HEK293T (cell line): ENCODE results near the gene INCA1.

Experiments used
- CTCF ChIA-PET: fragments of 350-600 bp; formaldehyde crosslinking; extraction: SDS; loops from one replicate; lab custom pipeline; 2021; ENCODE audit warnings: antibody characterized with exemption, inconsistent platforms; lab: Yijun Ruan, JAX
- POLR2A ChIA-PET: fragments of 350-600 bp; formaldehyde crosslinking; extraction: SDS; loops from one replicate; lab custom pipeline; 2020; ENCODE audit warnings: antibody characterized with exemption, inconsistent platforms; lab: Yijun Ruan, JAX
- DNase-seq: peaks from one replicate; pipeline ENCODE4 v3.0.0; 2012; ENCODE audit warnings: mixed read lengths; ENCODE audit errors: extremely low spot score
- ARNT ChIP-seq: fragments of 450-650 bp; IDR thresholded peaks from 2 replicates; pipeline ENCODE4 v1.6.1; 2017; ENCODE audit warnings: mild to moderate bottlenecking
- BHLHE40 ChIP-seq: fragments of 450-650 bp; IDR thresholded peaks from 2 replicates; pipeline ENCODE4 v1.6.1; 2016; ENCODE audit warnings: mild to moderate bottlenecking, moderate library complexity, borderline replicate concordance
- CTBP1 ChIP-seq: fragments of 450-650 bp; IDR thresholded peaks from 2 replicates; pipeline ENCODE4 v1.6.1; 2016; ENCODE audit warnings: borderline replicate concordance
- ELF4 ChIP-seq: fragments of 450-650 bp; IDR thresholded peaks from 2 replicates; pipeline ENCODE4 v1.6.1; 2017; ENCODE audit warnings: antibody characterized with exemption
- FOXA1 ChIP-seq: fragments of 450-650 bp; IDR thresholded peaks from 2 replicates; pipeline ENCODE4 v1.6.1; 2016; ENCODE audit warnings: mild to moderate bottlenecking
- FOXK2 ChIP-seq: fragments of 450-650 bp; IDR thresholded peaks from 2 replicates; pipeline ENCODE4 v1.6.1; 2016; ENCODE audit warnings: mild to moderate bottlenecking
- FOXM1 ChIP-seq: fragments of 450-650 bp; IDR thresholded peaks from 2 replicates; pipeline ENCODE4 v1.6.1; 2017; ENCODE audit warnings: mild to moderate bottlenecking, borderline replicate concordance
- HDGF ChIP-seq: fragments of 450-650 bp; IDR thresholded peaks from 2 replicates; pipeline ENCODE4 v1.6.1; 2017; ENCODE audit warnings: antibody characterized with exemption, borderline replicate concordance
- L3MBTL2 ChIP-seq: fragments of 450-650 bp; conservative IDR thresholded peaks from 2 replicates; pipeline ENCODE4 v1.6.1; 2016; ENCODE audit warnings: mild to moderate bottlenecking
- LEF1 ChIP-seq: fragments of 450-650 bp; IDR thresholded peaks from 2 replicates; pipeline ENCODE4 v1.6.1; 2017; ENCODE audit warnings: mild to moderate bottlenecking, borderline replicate concordance
- NFRKB ChIP-seq: fragments of 450-650 bp; IDR thresholded peaks from 2 replicates; pipeline ENCODE4 v1.6.1; 2016; ENCODE audit warnings: mild to moderate bottlenecking, moderate library complexity
- SP1 ChIP-seq: fragments of 450-650 bp; IDR thresholded peaks from 2 replicates; pipeline ENCODE4 v1.6.1; 2017
- SUZ12 ChIP-seq: fragments of 450-650 bp; IDR thresholded peaks from 2 replicates; pipeline ENCODE4 v1.6.1; 2016; ENCODE audit warnings: mild to moderate bottlenecking
- TARDBP ChIP-seq: fragments of 450-650 bp; IDR thresholded peaks from 2 replicates; pipeline ENCODE4 v1.6.1; 2016
- ZNF384 ChIP-seq: fragments of 450-650 bp; IDR thresholded peaks from 2 replicates; pipeline ENCODE4 v1.6.1; 2016
- TF ChIP-seq, protein P1 (sequence below): fragments of 450-650 bp; IDR thresholded peaks from 2 replicates; pipeline ENCODE4 v1.6.1; 2016

Gene INCA1

DNA sequence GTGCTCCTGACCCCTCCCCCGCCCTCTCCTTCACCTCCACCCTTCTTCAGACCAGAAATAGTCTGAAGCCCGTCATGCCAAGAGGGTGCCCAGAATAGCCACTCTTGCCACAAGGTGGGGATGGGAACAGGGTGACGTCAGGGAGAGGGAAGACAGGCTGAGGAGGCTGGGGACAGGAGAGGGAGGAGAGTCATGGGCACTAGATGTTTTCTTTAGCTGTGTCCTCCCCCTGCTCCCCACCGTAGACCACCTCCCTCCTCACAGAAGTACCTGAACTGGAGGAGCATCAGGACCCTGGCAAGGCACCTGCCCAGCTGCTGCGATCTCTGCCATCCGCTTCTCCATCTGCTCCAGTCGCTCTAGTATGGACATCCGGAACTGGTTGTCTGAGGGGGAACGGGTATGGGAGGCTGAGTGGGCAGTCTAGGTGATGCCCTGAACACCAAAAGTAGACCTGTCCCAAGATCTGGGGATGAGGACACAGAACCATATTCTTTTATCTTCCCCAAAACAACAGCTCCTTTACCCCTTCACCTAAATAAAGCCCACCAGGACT lies 23.1 kb downstream of the INCA1 start:
- ChIA-PET CTCF (no interaction called here), POLR2A (interaction anchor here (0.7 to 2.7 kb wide), 3 partner anchors 13 to 65 kb away, joined by 3 to 9 read pairs (median 4); partner anchors contain the start of genes RNF167 and SLC25A11)
- no peak for DNase-seq
- TF ChIP-seq ELF4 (no peak), LEF1 (no peak), FOXK2 (no peak), CTBP1 (no peak), BHLHE40 (no peak), FOXM1 (no peak), ARNT (no peak), L3MBTL2 (no peak)

DNA sequence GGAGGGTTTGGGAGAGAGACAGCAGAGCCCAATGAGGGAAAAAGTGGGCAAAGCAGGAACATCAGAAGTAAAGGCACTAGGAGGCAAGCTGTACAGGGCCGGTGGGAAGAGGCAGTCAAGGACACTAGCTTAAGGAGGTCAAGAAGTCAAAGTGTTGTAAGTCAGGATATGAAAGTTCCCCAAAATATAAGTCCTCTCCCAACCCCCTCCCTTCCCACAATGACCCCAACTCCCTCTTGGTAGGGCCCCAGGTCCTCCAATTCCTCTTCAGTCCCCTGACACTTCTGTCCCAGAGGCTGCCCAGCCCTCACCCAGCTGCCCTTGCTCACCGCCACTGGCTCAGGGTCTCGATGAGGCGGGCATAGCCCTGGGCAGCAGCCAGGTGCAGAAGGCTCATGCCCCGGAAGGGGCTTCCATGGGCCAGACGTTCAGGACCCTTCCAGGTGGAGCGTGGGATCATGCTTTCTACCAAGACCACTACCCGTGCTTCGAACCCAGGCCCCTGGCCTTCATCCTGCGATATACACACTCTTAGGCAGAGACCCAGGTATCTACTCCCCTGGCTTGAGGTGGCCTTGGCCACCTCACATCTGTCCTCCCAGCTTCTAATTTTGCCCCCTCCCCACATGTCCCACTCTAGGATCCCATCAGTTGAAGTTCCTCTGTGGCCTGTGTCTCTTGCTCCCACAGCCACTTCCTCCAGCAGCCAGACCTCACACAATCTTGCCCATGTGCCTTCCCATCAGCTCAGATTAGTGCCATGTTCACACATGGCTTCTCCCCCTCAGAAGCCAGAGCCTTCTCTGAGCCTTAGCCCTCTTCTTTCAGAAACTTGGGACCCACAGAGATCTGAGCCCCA lies 23.8 kb downstream of the INCA1 start:
- POLR2A ChIA-PET: interaction anchor here (0.7 to 2.7 kb wide), 6 partner anchors 13 to 135 kb away, joined by 3 to 9 read pairs (median 4); partner anchors contain the start of genes CAMTA2, RNF167 and SLC25A11
- CTCF ChIA-PET: no interaction called here

DNA sequence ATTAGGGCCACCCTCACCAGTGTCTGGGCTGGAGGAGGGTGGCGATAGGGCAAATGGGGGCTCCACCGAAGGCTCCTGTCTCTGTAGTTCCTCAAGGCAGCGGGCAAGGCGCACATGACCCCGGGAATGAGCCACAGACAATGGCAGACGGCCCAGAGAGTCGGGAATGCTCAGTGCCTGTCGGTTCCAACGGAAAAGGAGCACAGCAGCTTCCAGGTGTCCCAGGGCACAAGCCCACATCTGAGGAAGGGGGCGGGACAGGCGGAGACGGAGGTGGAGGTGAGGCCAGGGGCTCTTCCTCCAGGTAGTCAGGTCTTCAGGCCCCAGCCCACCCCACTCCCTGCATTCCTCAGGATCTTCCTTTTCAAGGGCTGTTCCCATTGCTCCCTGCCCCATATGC lies 24.6 kb downstream of the INCA1 start:
- TF ChIP-seq NFRKB (no peak), LEF1 (no peak), ELF4 (no peak), FOXM1 (no peak), ZNF384 (no peak), CTBP1 (no peak), SUZ12 (no peak), L3MBTL2 (no peak), HDGF (no peak), SP1 (no peak), TARDBP (no peak), FOXA1 (no peak), ARNT (no peak), BHLHE40 (no peak), FOXK2 (no peak)
- TF ChIP-seq, protein P1, sequence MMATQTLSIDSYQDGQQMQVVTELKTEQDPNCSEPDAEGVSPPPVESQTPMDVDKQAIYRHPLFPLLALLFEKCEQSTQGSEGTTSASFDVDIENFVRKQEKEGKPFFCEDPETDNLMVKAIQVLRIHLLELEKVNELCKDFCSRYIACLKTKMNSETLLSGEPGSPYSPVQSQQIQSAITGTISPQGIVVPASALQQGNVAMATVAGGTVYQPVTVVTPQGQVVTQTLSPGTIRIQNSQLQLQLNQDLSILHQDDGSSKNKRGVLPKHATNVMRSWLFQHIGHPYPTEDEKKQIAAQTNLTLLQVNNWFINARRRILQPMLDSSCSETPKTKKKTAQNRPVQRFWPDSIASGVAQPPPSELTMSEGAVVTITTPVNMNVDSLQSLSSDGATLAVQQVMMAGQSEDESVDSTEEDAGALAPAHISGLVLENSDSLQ: no peak
- DNase-seq: no peak
- ChIA-PET POLR2A (interaction anchor here (1.4 kb wide), 1 partner anchor 15 kb away, joined by 4 read pairs; the partner anchor contains the start of gene CAMTA2), CTCF (no interaction called here)

More for the DNA sequence above, 23.8 kb downstream of the INCA1 start:
- DNase-seq: no peak
- no peak for TF ChIP-seq LEF1

DNA sequence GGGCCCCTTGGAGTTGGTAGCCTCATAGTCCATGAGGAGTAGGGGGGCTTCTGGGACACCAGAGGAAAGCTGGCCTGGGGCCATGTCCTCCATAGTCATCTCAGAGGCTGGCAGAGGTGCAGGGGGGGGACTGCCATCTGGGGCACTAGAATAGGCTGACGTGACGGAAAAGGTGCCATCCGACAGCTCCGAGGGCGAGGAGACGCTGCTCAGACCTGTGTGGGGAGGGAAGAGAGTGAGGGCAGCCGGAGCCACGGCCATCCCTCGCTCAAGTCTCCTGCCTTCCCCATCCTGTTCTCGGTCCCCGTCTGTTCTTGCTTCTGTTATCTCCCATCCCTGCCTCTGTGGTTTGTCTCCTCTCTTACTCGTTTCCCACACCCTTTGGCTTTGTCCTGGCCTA lies 25.0 kb downstream of the INCA1 start:
- no peak for DNase-seq
- CTCF ChIA-PET: no interaction called here
- POLR2A ChIA-PET: interaction anchor here (1.4 kb wide), 1 partner anchor 15 kb away, joined by 4 read pairs; the partner anchor contains the start of gene CAMTA2
- TF ChIP-seq BHLHE40 (no peak), ELF4 (no peak), CTBP1 (no peak), L3MBTL2 (no peak), HDGF (no peak), LEF1 (no peak), SP1 (no peak), NFRKB (no peak), FOXK2 (no peak), SUZ12 (no peak), TARDBP (no peak), ZNF384 (no peak), ARNT (no peak)
- TF ChIP-seq, protein P1: no peak

DNA sequence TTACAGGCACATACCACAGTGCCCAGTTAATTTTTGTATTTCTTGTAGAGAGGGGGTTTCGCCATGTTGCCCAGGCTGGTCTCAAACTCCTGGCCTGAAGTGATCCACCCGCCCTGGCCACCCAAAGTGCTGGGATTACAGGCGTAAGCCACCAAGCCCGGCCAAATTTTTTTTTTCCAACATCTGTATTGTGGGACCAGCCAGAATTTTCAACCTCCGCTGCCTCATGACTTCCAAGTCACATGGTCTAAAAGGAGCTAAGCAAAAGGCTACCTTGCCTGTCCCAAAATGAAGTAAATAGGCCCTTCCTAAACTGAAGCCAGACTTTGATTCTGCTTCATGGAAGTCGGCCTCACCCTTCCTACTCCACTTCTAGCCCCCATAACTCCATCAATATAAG lies 25.5 kb downstream of the INCA1 start:
- DNase-seq: no peak
- ChIA-PET POLR2A (no interaction called here), CTCF (interaction anchor here (0.9 kb wide), 1 partner anchor 16 kb away, joined by 3 read pairs; the partner anchor contains the start of gene CAMTA2)
- TF ChIP-seq HDGF (no peak), BHLHE40 (no peak), NFRKB (no peak), ELF4 (no peak), CTBP1 (no peak), FOXA1 (no peak), TARDBP (no peak)

DNA sequence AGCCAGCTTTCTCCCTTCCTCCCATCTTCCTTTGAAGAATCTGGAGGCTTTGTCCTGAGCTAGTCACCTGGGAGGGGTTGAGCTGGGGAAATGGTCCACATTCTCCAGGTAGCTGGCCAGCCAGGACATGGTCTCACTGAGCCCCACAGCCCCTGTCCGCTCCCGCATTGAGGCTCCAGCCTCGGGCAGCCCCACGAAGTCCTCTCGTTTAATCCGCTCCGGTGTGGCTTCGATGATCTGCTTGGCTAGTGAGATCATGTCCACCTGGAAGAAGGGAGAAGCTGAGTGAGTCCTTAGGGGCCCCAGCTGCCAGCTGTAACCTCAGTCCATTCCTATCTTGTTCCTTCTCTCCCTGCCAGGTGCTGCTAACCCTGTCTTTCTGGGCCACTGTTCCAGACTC lies 27.0 kb downstream of the INCA1 start:
- POLR2A ChIA-PET: interaction anchor here (0.7 to 1.6 kb wide), 6 partner anchors 9 to 61 kb away, joined by 3 to 15 read pairs (median 4); partner anchors contain the start of genes ENO3, PFN1, RNF167 and SLC25A11
- no peak for DNase-seq
- CTCF ChIA-PET: interaction anchor here (1.2 kb wide), 1 partner anchor 11 kb away, joined by 4 read pairs; no protein-coding TSS in a partner anchor
- TF ChIP-seq SUZ12 (no peak), NFRKB (no peak), ZNF384 (no peak), BHLHE40 (no peak), LEF1 (no peak), ARNT (no peak)
- TF ChIP-seq, protein P1: no peak
